Measurements from ENCODE around the gene SEL1L2. TPM values are rescaled to one million over a fixed set of nuclear protein-coding genes. Genes with fewer than 3 reads are reported as not detected.

SEL1L2 gene
- total RNA-seq, 1 experiment from 2014 or later = not detected

GRCh38 chr20:13857304-13857703 is 133.1 kb downstream of the SEL1L2 start:
- Histone ChIP-seq H3K4me1 (ENCODE audit: insufficient read depth, low read length, poor library complexity, severe bottlenecking) (no peaks in the 10 kb centered on the region), H3K9me3 (ENCODE audit: low read depth, low read length, poor library complexity, severe bottlenecking) (no peaks in the 10 kb centered on the region), H3K36me3 (ENCODE audit: insufficient read depth, low read length, poor library complexity, severe bottlenecking) (no peaks in the 10 kb centered on the region), H3K27me3 (replicated peaks; ENCODE audit: insufficient read depth, low read depth, low read length, poor library complexity) (no peaks in the 10 kb centered on the region), H3K4me3 (ENCODE audit: low read depth, low read length, poor library complexity, severe bottlenecking) (no peak overlapping the region), H3K27ac (ENCODE audit: low read depth, low read length, poor library complexity, severe bottlenecking) (no peak overlapping the region)
- no TSS peak for BruUV-seq (replicated peaks)
- TF ChIP-seq EZH2 (IDR thresholded peaks at IDR 0.05; ENCODE audit: borderline replicate concordance, low read depth, low read length, poor library complexity, severe bottlenecking) (no peak), CTCF (conservative IDR thresholded peaks at IDR 0.05; ENCODE audit: low read depth, low read length) (no peak)
- intact Hi-C loops (cut with micrococcal nuclease; ENCODE audit: unreplicated experiment) = no loop called here
- no peak for DNase-seq (ENCODE audit: low spot score)
- ChIA-PET POLR2A (ENCODE audit: low non-redundant PET) (no interaction called here), CTCF (no interaction called here)

GRCh38 chr20:13856354-13856753 is 134.1 kb downstream of the SEL1L2 start:
- Histone ChIP-seq H3K4me1 (ENCODE audit: insufficient read depth, low read length, poor library complexity, severe bottlenecking) (no peaks in the 10 kb centered on the region), H3K36me3 (ENCODE audit: insufficient read depth, low read length, poor library complexity, severe bottlenecking) (no peaks in the 10 kb centered on the region), H3K27ac (ENCODE audit: low read depth, low read length, poor library complexity, severe bottlenecking) (no peak overlapping the region), H3K27me3 (replicated peaks; ENCODE audit: insufficient read depth, low read depth, low read length, poor library complexity) (no peaks in the 10 kb centered on the region), H3K9me3 (ENCODE audit: low read depth, low read length, poor library complexity, severe bottlenecking) (no peaks in the 10 kb centered on the region), H3K4me3 (ENCODE audit: low read depth, low read length, poor library complexity, severe bottlenecking) (no peak overlapping the region)
- intact Hi-C loops (cut with micrococcal nuclease; ENCODE audit: unreplicated experiment) = no loop called here
- ChIA-PET POLR2A (ENCODE audit: low non-redundant PET) (no interaction called here), CTCF (no interaction called here)
- no TSS peak for BruUV-seq (replicated peaks)
- no peak for TF ChIP-seq EZH2 (IDR thresholded peaks at IDR 0.05; ENCODE audit: borderline replicate concordance, low read depth, low read length, poor library complexity, severe bottlenecking)
- TF ChIP-seq CTCF (conservative IDR thresholded peaks at IDR 0.05; ENCODE audit: low read depth, low read length) = no peak
- no peak for DNase-seq (ENCODE audit: low spot score)

GRCh38 chr20:13855613-13856012 is 134.8 kb downstream of the SEL1L2 start:
- ChIA-PET POLR2A (ENCODE audit: low non-redundant PET) (no interaction called here), CTCF (no interaction called here)
- Histone ChIP-seq H3K27me3 (replicated peaks; ENCODE audit: insufficient read depth, low read depth, low read length, poor library complexity) (no peaks in the 10 kb centered on the region), H3K9me3 (ENCODE audit: low read depth, low read length, poor library complexity, severe bottlenecking) (no peaks in the 10 kb centered on the region), H3K36me3 (ENCODE audit: insufficient read depth, low read length, poor library complexity, severe bottlenecking) (no peaks in the 10 kb centered on the region), H3K4me1 (ENCODE audit: insufficient read depth, low read length, poor library complexity, severe bottlenecking) (no peaks in the 10 kb centered on the region), H3K27ac (ENCODE audit: low read depth, low read length, poor library complexity, severe bottlenecking) (no peak overlapping the region), H3K4me3 (ENCODE audit: low read depth, low read length, poor library complexity, severe bottlenecking) (no peak overlapping the region)
- BruUV-seq (replicated peaks) = no TSS peak
- intact Hi-C loops (cut with micrococcal nuclease; ENCODE audit: unreplicated experiment) = no loop called here
- DNase-seq (ENCODE audit: low spot score) = no peak
- TF ChIP-seq CTCF (conservative IDR thresholded peaks at IDR 0.05; ENCODE audit: low read depth, low read length) = no peak
- TF ChIP-seq EZH2 (IDR thresholded peaks at IDR 0.05; ENCODE audit: borderline replicate concordance, low read depth, low read length, poor library complexity, severe bottlenecking) = no peak

Measured in A673 (cell line).